ENCODE results near the gene BMPR1B.

DNA sequence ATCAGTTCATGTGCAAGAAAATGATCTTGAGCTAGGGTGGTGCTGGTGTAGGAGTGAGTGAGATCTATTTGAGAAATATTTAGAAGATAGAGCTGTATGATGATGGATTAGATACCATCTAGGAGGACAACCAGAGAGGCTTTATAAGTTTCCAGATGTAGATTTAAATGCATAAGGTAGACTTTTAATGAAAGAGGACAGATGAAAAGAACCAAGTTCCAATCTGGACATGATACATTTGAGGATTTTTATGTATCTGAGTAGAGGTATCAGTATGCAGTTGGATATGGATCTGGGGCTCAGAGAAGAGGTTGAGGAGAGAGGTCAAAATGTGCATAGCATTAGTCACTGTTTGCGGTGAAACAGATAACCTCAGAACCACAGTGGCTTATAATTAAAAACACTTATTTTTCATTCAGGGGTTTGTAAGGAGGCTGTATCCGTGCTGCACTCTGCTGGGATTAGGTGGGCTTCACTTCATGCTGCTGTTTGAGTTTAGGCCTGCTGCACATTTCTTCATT lies 348.7 kb downstream of the BMPR1B start:
- TF ChIP-seq, protein P1, sequence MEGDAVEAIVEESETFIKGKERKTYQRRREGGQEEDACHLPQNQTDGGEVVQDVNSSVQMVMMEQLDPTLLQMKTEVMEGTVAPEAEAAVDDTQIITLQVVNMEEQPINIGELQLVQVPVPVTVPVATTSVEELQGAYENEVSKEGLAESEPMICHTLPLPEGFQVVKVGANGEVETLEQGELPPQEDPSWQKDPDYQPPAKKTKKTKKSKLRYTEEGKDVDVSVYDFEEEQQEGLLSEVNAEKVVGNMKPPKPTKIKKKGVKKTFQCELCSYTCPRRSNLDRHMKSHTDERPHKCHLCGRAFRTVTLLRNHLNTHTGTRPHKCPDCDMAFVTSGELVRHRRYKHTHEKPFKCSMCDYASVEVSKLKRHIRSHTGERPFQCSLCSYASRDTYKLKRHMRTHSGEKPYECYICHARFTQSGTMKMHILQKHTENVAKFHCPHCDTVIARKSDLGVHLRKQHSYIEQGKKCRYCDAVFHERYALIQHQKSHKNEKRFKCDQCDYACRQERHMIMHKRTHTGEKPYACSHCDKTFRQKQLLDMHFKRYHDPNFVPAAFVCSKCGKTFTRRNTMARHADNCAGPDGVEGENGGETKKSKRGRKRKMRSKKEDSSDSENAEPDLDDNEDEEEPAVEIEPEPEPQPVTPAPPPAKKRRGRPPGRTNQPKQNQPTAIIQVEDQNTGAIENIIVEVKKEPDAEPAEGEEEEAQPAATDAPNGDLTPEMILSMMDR (conservative IDR thresholded peaks at IDR 0.05 in 1 of 2, IDR thresholded peaks at IDR 0.05 in 1 of 2; ENCODE audit: extremely low read depth in 1 of 2, insufficient read depth in 1 of 2, low read depth in 1 of 2, low read length in 2 of 2), result no peak
- no peak for TF ChIP-seq EZH2 (IDR thresholded peaks at IDR 0.05; ENCODE audit: borderline replicate concordance, low read length)

All from mammary epithelial cell (primary cell).